Gastrocnemius medialis (tissue), 4 donors: ENCODE data around the gene MAML2.

Experiments used
- POLR2A ChIP-seq, 2 donors: fragments of 450-650 bp; IDR thresholded peaks; one replicate each; pipeline ENCODE4 v1.6.1; 2017; ENCODE audit warnings: antibody characterized with exemption in 2 of 2, mild to moderate bottlenecking in 2 of 2, moderate library complexity in 2 of 2
- TF ChIP-seq, protein P1 (sequence below), 5 experiments: fragments of 450-650 bp in 3 of 5; fragments of 200-600 bp in 2 of 5; sonication (generic) in 2 of 5; IDR thresholded peaks in 4 of 5; conservative IDR thresholded peaks in 1 of 5; 1 replicate in 4 of 5; 2 replicates in 1 of 5; pipeline ENCODE4 v1.5.1; 2016 to 2019; ENCODE audit warnings: antibody characterized with exemption in 5 of 5, mild to moderate bottlenecking in 3 of 5, moderate library complexity in 3 of 5

DNA sequence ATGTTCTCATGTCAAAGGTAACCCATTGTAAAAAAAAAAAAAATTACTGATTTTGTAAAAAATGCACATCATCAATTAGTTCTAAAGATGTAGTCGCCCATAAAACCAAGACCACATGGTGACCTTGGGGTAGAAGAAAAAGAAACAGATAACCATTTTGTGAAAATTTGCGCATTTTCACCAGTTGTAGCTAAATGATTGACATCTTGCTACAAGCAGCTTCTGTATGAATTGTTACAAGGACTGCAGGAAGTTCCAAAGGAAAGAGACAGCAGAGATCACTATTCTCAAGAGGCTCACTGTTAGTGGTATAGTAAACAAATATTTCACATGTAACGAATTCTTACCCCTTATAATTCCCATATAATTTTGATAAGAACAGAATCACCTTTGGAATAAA is 48.7 kb downstream of the MAML2 start:
- TF ChIP-seq, protein P1, sequence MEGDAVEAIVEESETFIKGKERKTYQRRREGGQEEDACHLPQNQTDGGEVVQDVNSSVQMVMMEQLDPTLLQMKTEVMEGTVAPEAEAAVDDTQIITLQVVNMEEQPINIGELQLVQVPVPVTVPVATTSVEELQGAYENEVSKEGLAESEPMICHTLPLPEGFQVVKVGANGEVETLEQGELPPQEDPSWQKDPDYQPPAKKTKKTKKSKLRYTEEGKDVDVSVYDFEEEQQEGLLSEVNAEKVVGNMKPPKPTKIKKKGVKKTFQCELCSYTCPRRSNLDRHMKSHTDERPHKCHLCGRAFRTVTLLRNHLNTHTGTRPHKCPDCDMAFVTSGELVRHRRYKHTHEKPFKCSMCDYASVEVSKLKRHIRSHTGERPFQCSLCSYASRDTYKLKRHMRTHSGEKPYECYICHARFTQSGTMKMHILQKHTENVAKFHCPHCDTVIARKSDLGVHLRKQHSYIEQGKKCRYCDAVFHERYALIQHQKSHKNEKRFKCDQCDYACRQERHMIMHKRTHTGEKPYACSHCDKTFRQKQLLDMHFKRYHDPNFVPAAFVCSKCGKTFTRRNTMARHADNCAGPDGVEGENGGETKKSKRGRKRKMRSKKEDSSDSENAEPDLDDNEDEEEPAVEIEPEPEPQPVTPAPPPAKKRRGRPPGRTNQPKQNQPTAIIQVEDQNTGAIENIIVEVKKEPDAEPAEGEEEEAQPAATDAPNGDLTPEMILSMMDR (IDR thresholded peaks at IDR 0.05 in 4 of 5, conservative IDR thresholded peaks at IDR 0.05 in 1 of 5), result no peak
- no peak for TF ChIP-seq POLR2A (IDR thresholded peaks at IDR 0.05)
